K562 (cell line): ENCODE measurements around the gene DOCK4.

ENCODE experiments used
- CTCF ChIP-seq, 3 experiments: IDR thresholded peaks in 2 of 3; conservative IDR thresholded peaks in 1 of 3; 2 replicates each; pipeline ENCODE4 v1.5.1; 2011 to 2012; ENCODE audit warnings: low read length in 3 of 3, mild to moderate bottlenecking in 3 of 3, control low read depth in 2 of 3, improper control_type of control experiment in 1 of 3, inconsistent platforms in 1 of 3, low read depth in 1 of 3, mixed read lengths in 1 of 3, moderate library complexity in 1 of 3; ENCODE audit not compliant: insufficient read depth in 2 of 3
- EZH2 ChIP-seq: IDR thresholded peaks from 2 replicates; pipeline ENCODE4 v1.6.1; 2012; ENCODE audit warnings: low read depth, mild to moderate bottlenecking, inconsistent platforms, low read length, borderline replicate concordance
- RFX7 ChIP-seq: fragments of 250-450 bp; sonication (Bioruptor Pico); IDR thresholded peaks from 2 replicates; pipeline ENCODE4 v1.5.1; 2021; ENCODE audit warnings: mild to moderate bottlenecking
- USF2 ChIP-seq: sonication (generic); formaldehyde crosslinking; IDR thresholded peaks from 2 replicates; pipeline ENCODE4 v1.5.0; 2020; ENCODE audit warnings: missing genetic modification reagents
- ZC3H4 ChIP-seq: sonication (generic); formaldehyde crosslinking; IDR thresholded peaks from 2 replicates; pipeline ENCODE4 v1.9.0; 2021; ENCODE audit warnings: missing genetic modification reagents, borderline replicate concordance
- ZNF398 ChIP-seq: fragments of 250-450 bp; sonication (Bioruptor Pico); IDR thresholded peaks from 2 replicates; pipeline ENCODE4 v1.8.0; 2021; ENCODE audit warnings: moderate library complexity, mild to moderate bottlenecking, inconsistent platforms
- ZNF696 ChIP-seq: fragments of 250-450 bp; sonication (Bioruptor Pico); conservative IDR thresholded peaks from 2 replicates; pipeline ENCODE4 v1.4.0; 2020; ENCODE audit warnings: mild to moderate bottlenecking, moderate library complexity

- TF ChIP-seq ZNF398 (CRISPR knock-in tag) (no peak), CTCF (IDR thresholded peaks at IDR 0.05 in 2 of 3, conservative IDR thresholded peaks at IDR 0.05 in 1 of 3; ENCODE audit: insufficient read depth in 2 of 3, low read depth in 1 of 3, low read length in 3 of 3) (no peak), EZH2 (no peak), USF2 (CRISPR knock-in tag) (no peak), RFX7 (CRISPR knock-in tag) (no peak), ZC3H4 (CRISPR knock-in tag) (no peak), ZNF696 (CRISPR knock-in tag) (no peak)
These were observed 422.3 kb downstream of the DOCK4 start for GRCh38 chr7:111783854-111784253.
